Ovary (tissue), 9 donors: Measurements from ENCODE around the gene COQ8A. TPM values are rescaled to one million over a fixed set of nuclear protein-coding genes. Genes with fewer than 3 reads are reported as not detected.

Experiments used
- DNase-seq, 5 donors: peaks; one replicate each; pipeline ENCODE4 v3.0.0-alpha.2; 2019 to 2020
- H3K27ac ChIP-seq, 2 donors: fragments of 200-600 bp; one replicate each; pipeline versions ENCODE4 v1.5.1 to v1.8.0; 2019 to 2022
- H3K27me3 ChIP-seq: fragments of 200-600 bp; one replicate; pipeline ENCODE4 v1.8.0; 2022
- H3K36me3 ChIP-seq: fragments of 200-600 bp; sonication (generic); one replicate; pipeline ENCODE4 v1.5.1; 2019
- H3K4me1 ChIP-seq: one replicate; pipeline ENCODE4 v1.8.1; 2013; ENCODE audit warnings: mild to moderate bottlenecking, moderate library complexity; ENCODE audit not compliant: insufficient read depth
- H3K4me3 ChIP-seq: fragments of 200-600 bp; sonication (generic); one replicate; pipeline ENCODE4 v1.5.1; 2017
- H3K9me3 ChIP-seq, 2 donors: fragments of 200-600 bp in 1 of 2; sonication (generic) in 1 of 2; one replicate each; pipeline versions ENCODE4 v1.5.1 to v1.8.1; 2013 to 2019; ENCODE audit warnings: mild to moderate bottlenecking in 1 of 2, moderate library complexity in 1 of 2
- CTCF ChIP-seq, 3 donors: fragments of 450-650 bp in 2 of 3; fragments of 200-600 bp in 1 of 3; IDR thresholded peaks; one replicate each; pipeline versions ENCODE4 v1.5.1 to v1.8.0; 2016 to 2022; ENCODE audit warnings: antibody characterized with exemption in 3 of 3, mild to moderate bottlenecking in 1 of 3
- EP300 ChIP-seq: sonication (generic); formaldehyde crosslinking; IDR thresholded peaks from one replicate; pipeline ENCODE4 v1.6.1; 2017; ENCODE audit warnings: antibody characterized with exemption
- POLR2A ChIP-seq: fragments of 450-650 bp; IDR thresholded peaks from one replicate; pipeline ENCODE4 v1.6.1; 2017; ENCODE audit warnings: antibody characterized with exemption, mild to moderate bottlenecking, moderate library complexity
- WGBS, 3 donors: extraction: QIAGEN DNeasy Blood & Tissue Kit in 1 of 3; methylation state at CpG; one replicate each; pipeline versions ENCODE4 v1.1.5 to v1.1.7; 2013 to 2017; 5-methylcytosine and 5-hydroxymethylcytosine counted together
- intact Hi-C, 4 donors: fragments of 100-400 bp; cut with DNase I; formaldehyde crosslinking; loops; one replicate each; pipeline versions ENCODE4 v1.11.0 to v1.15.1; 2022 to 2023
- polyA plus RNA-seq, 2 donors: library from polyadenylated mRNA; stranded (reverse); fragments of 200-250 nt in 1 of 2; fragments of 350-450 nt in 1 of 2; fragmentation: Illumina TruSeq in 1 of 2; extraction: RNeasy Lipid Tissue Mini Kit (QIAGEN cat#74804) in 1 of 2; gene quantifications; one replicate each; pipeline ENCODE4 v1.2.3, GENCODE V29; 2013 to 2014
- total RNA-seq, 7 donors: library from RNA; depleted of rRNA in 2 of 7; stranded (reverse); fragments of >200 nt in 2 of 7; fragmentation: NEBNext Ultra II Directional in 3 of 7; extraction: Animal tissue kit (Norgen Biotek cat#: 25700) in 3 of 7; gene quantifications; one replicate each; pipeline versions ENCODE4 v1.1.0 to v1.2.4, GENCODE V29; 2016 to 2023
- donor health status: DM: no; HTN: no; CAD: no; lungs with moderate emphysema.
- donor health status: DM: no; HTN: no; CAD: no.
- donor health status: Bipolar disorder and iron deficiency.
- donor health status: DM: yes; HTN: yes; CAD: no.
- donor health status: DM: no; HTN: no; CAD: no.
- donor health status: DM: yes; HTN: yes; CAD: no.

The COQ8A gene
- total and polyA plus RNA-seq, 9 donors = 37.4 to 101 (median 61.2) TPM

GRCh38 chr1:227009937-227010336, 69.8 kb downstream of the COQ8A start:
- Histone ChIP-seq H3K4me3 (no peak overlapping the region), H3K27me3 (no peaks in the 10 kb centered on the region), H3K36me3 (no peaks in the 10 kb centered on the region), H3K9me3 (no peaks in the 10 kb centered on the region), H3K4me1 (no peaks in the 10 kb centered on the region), H3K27ac (no peak overlapping the region)
- DNase-seq = no peak
- TF ChIP-seq CTCF (IDR thresholded peaks at IDR 0.05) (no peak), POLR2A (no peak), EP300 (no peak)
- intact Hi-C loops = no loop called here

GRCh38 chr1:227010645-227011044, 70.6 kb downstream of the COQ8A start:
- H3K27ac ChIP-seq = no peak overlapping the region
- WGBS, 3 donors = 94 to 97% (median 97%) methylated on average over 5 of the region's 5 CpGs

GRCh38 chr1:227016990-227017389, 76.9 kb downstream of the COQ8A start:
- no peak for DNase-seq
- Histone ChIP-seq H3K27ac (no peak overlapping the region), H3K4me3 (no peak overlapping the region), H3K27me3 (no peaks in the 10 kb centered on the region), H3K9me3 (no peaks in the 10 kb centered on the region), H3K4me1 (no peaks in the 10 kb centered on the region), H3K36me3 (no peaks in the 10 kb centered on the region)
- intact Hi-C loops = loop anchor here in 1 of 4 donors (5.0 kb wide), 1 partner anchor 1195 kb away; no protein-coding TSS in a partner anchor
- TF ChIP-seq POLR2A (no peak), EP300 (no peak), CTCF (IDR thresholded peaks at IDR 0.05) (no peak)
- 21 to 54% (median 51%) methylated on average over 3 of the region's 3 CpGs for WGBS, 3 donors

More at GRCh38 chr1:227010645-227011044, 70.6 kb downstream of the COQ8A start:
- DNase-seq = no peak
- Histone ChIP-seq H3K4me1 (no peaks in the 10 kb centered on the region), H3K9me3 (no peaks in the 10 kb centered on the region), H3K36me3 (no peaks in the 10 kb centered on the region), H3K27me3 (no peaks in the 10 kb centered on the region), H3K4me3 (no peak overlapping the region)
- intact Hi-C loops = no loop called here
- no peak for TF ChIP-seq POLR2A
- TF ChIP-seq EP300 = no peak
- TF ChIP-seq CTCF (IDR thresholded peaks at IDR 0.05) = no peak

GRCh38 chr1:227032396-227032795, 92.3 kb downstream of the COQ8A start:
- H3K36me3 ChIP-seq = no peaks in the 10 kb centered on the region
- H3K27me3 ChIP-seq = no peaks in the 10 kb centered on the region
- H3K4me1 ChIP-seq = no peaks in the 10 kb centered on the region
- intact Hi-C loops = no loop called here
- TF ChIP-seq EP300 = no peak
- no peak for TF ChIP-seq POLR2A
- no peak for TF ChIP-seq CTCF (IDR thresholded peaks at IDR 0.05)
- 89 to 91% (median 89%) methylated on average over 3 of the region's 3 CpGs for WGBS, 3 donors
- DNase-seq = no peak
- no peak overlapping the region for H3K4me3 ChIP-seq
- H3K9me3 ChIP-seq = no peaks in the 10 kb centered on the region
- H3K27ac ChIP-seq = no peak overlapping the region
